IMR-90 (cell line): ENCODE measurements around the gene GBA3. TPM values are rescaled to one million over a fixed set of nuclear protein-coding genes. Genes with fewer than 3 reads are reported as not detected.

Experiments
- ATAC-seq: fragments of 200-7000 bp; cut with Tn5 transposase; 2 replicates; pipeline ENCODE4 v1.9.1; 2020; ENCODE audit warnings: low read depth, mild to moderate bottlenecking, moderate library complexity
- BruUV-seq: library from RNA; stranded (reverse); fragments of 400-500 nt; replicated peaks from 2 replicates; lab custom pipeline; 2021; lab: Mats Ljungman, UMichigan
- CTCF ChIA-PET: fragments of 300-600 bp; formaldehyde crosslinking; extraction: SDS; loops from one replicate; lab custom pipeline; 2021; ENCODE audit warnings: antibody characterized with exemption; lab: Yijun Ruan, JAX
- POLR2A ChIA-PET: fragments of 300-600 bp; sonication (Branson Sonifier 250); formaldehyde crosslinking; loops from one replicate; lab custom pipeline; 2022; ENCODE audit warnings: antibody characterized with exemption; ENCODE audit not compliant: unreplicated experiment; lab: Charles Lee
- DNase-seq: peaks from one replicate; pipeline ENCODE4 v3.0.0; 2013
- H2AFZ ChIP-seq: replicated peaks from 2 replicates; pipeline ENCODE3; 2013; ENCODE audit warnings: low read length, mild to moderate bottlenecking; ENCODE audit not compliant: poor library complexity
- H2AK5ac ChIP-seq: 2 replicates; pipeline ENCODE4 v1.6.1; 2013; ENCODE audit warnings: low read depth, low read length, inconsistent platforms
- H2AK9ac ChIP-seq: replicated peaks from 2 replicates; pipeline ENCODE3; 2013; ENCODE audit warnings: mild to moderate bottlenecking, low read depth, low read length, moderate library complexity; ENCODE audit not compliant: poor library complexity
- H2BK120ac ChIP-seq: 2 replicates; pipeline ENCODE4 v1.6.1; 2013; ENCODE audit warnings: low read depth, low read length, inconsistent platforms
- H2BK15ac ChIP-seq: 3 replicates; pipeline ENCODE4 v1.6.1; 2013; ENCODE audit warnings: low read depth, low read length, inconsistent platforms
- H2BK20ac ChIP-seq: 2 replicates; pipeline ENCODE4 v1.6.1; 2013; ENCODE audit warnings: low read depth, mild to moderate bottlenecking, inconsistent platforms, low read length, moderate library complexity
- H2BK5ac ChIP-seq: 2 replicates; pipeline ENCODE4 v1.6.1; 2013; ENCODE audit warnings: mild to moderate bottlenecking, low read depth, low read length, inconsistent platforms; ENCODE audit not compliant: poor library complexity, severe bottlenecking
- H3K14ac ChIP-seq: replicated peaks from 2 replicates; pipeline ENCODE4 v1.6.1; 2013; ENCODE audit warnings: low read depth, low read length, inconsistent platforms
- H3K18ac ChIP-seq: 2 replicates; pipeline ENCODE4 v1.6.1; 2013; ENCODE audit warnings: low read depth, low read length, control low read depth
- H3K23ac ChIP-seq: 2 replicates; pipeline ENCODE4 v1.6.1; 2013; ENCODE audit warnings: low read depth, low read length, inconsistent platforms
- H3K27ac ChIP-seq: 2 replicates; pipeline ENCODE4 v1.5.1; 2013; ENCODE audit warnings: mild to moderate bottlenecking, control low read depth, low read length; ENCODE audit not compliant: insufficient read depth
- H3K27me3 ChIP-seq: 2 replicates; pipeline ENCODE4 v1.6.1; 2013; ENCODE audit warnings: low read length; ENCODE audit not compliant: control insufficient read depth, insufficient read depth
- H3K36me3 ChIP-seq: 2 replicates; pipeline ENCODE4 v1.6.1; 2013; ENCODE audit warnings: low read length, mixed read lengths; ENCODE audit not compliant: control insufficient read depth, insufficient read depth
- H3K4ac ChIP-seq: 2 replicates; pipeline ENCODE4 v1.6.1; 2013; ENCODE audit warnings: low read depth, low read length, inconsistent platforms
- H3K4me1 ChIP-seq: 2 replicates; pipeline ENCODE4 v1.6.1; 2013; ENCODE audit warnings: low read length, mixed read lengths; ENCODE audit not compliant: control insufficient read depth, insufficient read depth
- H3K4me2 ChIP-seq: 2 replicates; pipeline ENCODE4 v1.6.1; 2013; ENCODE audit warnings: low read depth, mild to moderate bottlenecking, control low read depth, low read length, moderate library complexity
- H3K4me3 ChIP-seq: 2 replicates; pipeline ENCODE4 v1.5.1; 2013; ENCODE audit warnings: low read depth, mild to moderate bottlenecking, control low read depth, low read length, moderate library complexity; ENCODE audit not compliant: insufficient read depth
- H3K56ac ChIP-seq: 2 replicates; pipeline ENCODE4 v1.6.1; 2013; ENCODE audit warnings: low read length, inconsistent platforms; ENCODE audit not compliant: insufficient read depth; ENCODE audit errors: extremely low read depth
- H3K79me1 ChIP-seq, 2 experiments: 2 replicates each; pipeline ENCODE4 v1.6.1; 2013; ENCODE audit warnings: low read length in 2 of 2, inconsistent platforms in 1 of 2, low read depth in 1 of 2
- H3K9ac ChIP-seq: 2 replicates; pipeline ENCODE4 v1.6.1; 2013; ENCODE audit warnings: low read depth, low read length, control low read depth
- H3K9me1 ChIP-seq: 2 replicates; pipeline ENCODE4 v1.6.1; 2013; ENCODE audit warnings: low read length, inconsistent platforms; ENCODE audit not compliant: insufficient read depth
- H3K9me3 ChIP-seq: 2 replicates; pipeline ENCODE4 v1.6.1; 2013; ENCODE audit warnings: low read length; ENCODE audit not compliant: control insufficient read depth, insufficient read depth
- H4K20me1 ChIP-seq: 2 replicates; pipeline ENCODE4 v1.6.1; 2013; ENCODE audit warnings: low read length, inconsistent platforms; ENCODE audit not compliant: insufficient read depth
- H4K5ac ChIP-seq: 2 replicates; pipeline ENCODE4 v1.6.1; 2013; ENCODE audit warnings: mild to moderate bottlenecking, low read depth, low read length, control low read depth
- H4K8ac ChIP-seq, 2 experiments: 2 replicates each; pipeline ENCODE4 v1.6.1; 2013; ENCODE audit warnings: low read depth in 2 of 2, low read length in 2 of 2, control low read depth in 1 of 2, inconsistent platforms in 1 of 2
- H4K91ac ChIP-seq: 2 replicates; pipeline ENCODE4 v1.6.1; 2013; ENCODE audit warnings: low read depth, low read length, inconsistent platforms; ENCODE audit not compliant: insufficient read depth
- BHLHE40 ChIP-seq: fragments of 150-350 bp; IDR thresholded peaks from 2 replicates; pipeline ENCODE4 v1.6.1; 2016; ENCODE audit warnings: mild to moderate bottlenecking, low read depth, low read length
- MAFK ChIP-seq: IDR thresholded peaks from 2 replicates; pipeline ENCODE4 v1.6.1; 2012; ENCODE audit warnings: low read depth, low read length, improper control_type of control experiment
- MAZ ChIP-seq: IDR thresholded peaks from 2 replicates; pipeline ENCODE4 v1.6.1; 2012; ENCODE audit warnings: low read depth, mild to moderate bottlenecking, low read length, improper control_type of control experiment, moderate library complexity, borderline replicate concordance
- MXI1 ChIP-seq: IDR thresholded peaks from 2 replicates; pipeline ENCODE4 v1.6.1; 2012; ENCODE audit warnings: low read depth, mild to moderate bottlenecking, low read length, moderate library complexity, borderline replicate concordance
- POLR2A ChIP-seq: IDR thresholded peaks from 2 replicates; pipeline ENCODE4 v1.6.1; 2012; ENCODE audit warnings: mild to moderate bottlenecking, low read depth, low read length
- RAD21 ChIP-seq: IDR thresholded peaks from 2 replicates; pipeline ENCODE4 v1.6.1; 2012; ENCODE audit warnings: low read length, improper control_type of control experiment
- RCOR1 ChIP-seq: IDR thresholded peaks from 2 replicates; pipeline ENCODE4 v1.6.1; 2012; ENCODE audit warnings: mild to moderate bottlenecking, low read length, improper control_type of control experiment; ENCODE audit not compliant: insufficient replicate concordance
- RFX5 ChIP-seq: IDR thresholded peaks from 2 replicates; pipeline ENCODE4 v1.8.0; 2012; ENCODE audit warnings: low read depth, mild to moderate bottlenecking, low read length, moderate library complexity
- SMC3 ChIP-seq: fragments of 150-350 bp; IDR thresholded peaks from 2 replicates; pipeline ENCODE4 v1.6.1; 2016; ENCODE audit warnings: low read depth, mild to moderate bottlenecking, antibody characterized with exemption, low read length, moderate library complexity
- WGBS, 2 experiments: methylation state at CpG; one replicate each; pipeline versions ENCODE4 v1.1.5 to v1.1.7; 2013; ENCODE audit warnings: missing lambda C conversion rate in 2 of 2; ENCODE audit not compliant: insufficient read length in 1 of 2; ENCODE audit errors: extremely low coverage in 2 of 2; 5-methylcytosine and 5-hydroxymethylcytosine counted together
- dilution Hi-C: fragments of 300-500 bp; cut with HindIII; formaldehyde crosslinking; loops from one replicate; pipeline ENCODE4 v1.14.3; 2018; ENCODE audit warnings: low sequenced_read_pairs; ENCODE audit not compliant: unreplicated experiment
- in situ Hi-C: fragments of 300-500 bp; cut with MboI; formaldehyde crosslinking; loops from 3 replicates; pipeline ENCODE4 v1.14.3; 2019; ENCODE audit warnings: low sequenced_read_pairs, inconsistent platforms, mixed read lengths
- intact Hi-C: fragments of 100-400 bp; cut with micrococcal nuclease; formaldehyde crosslinking; loops from 2 replicates; pipeline ENCODE4 v1.10.0; 2022
- polyA plus RNA-seq, 3 experiments: library from polyadenylated mRNA; depleted of rRNA; stranded (reverse); fragments of >200 nt; gene quantifications; 2 replicates each; pipeline ENCODE4 v1.2.3, GENCODE V29; 2012; ENCODE audit warnings: low replicate concordance in 1 of 3
- total RNA-seq: library from RNA; depleted of rRNA; stranded (reverse); fragments of >200 nt; gene quantifications from 2 replicates; pipeline ENCODE4 v1.2.3, GENCODE V29; 2012
- TF ChIP-seq, protein P1 (sequence below): conservative IDR thresholded peaks from 2 replicates; pipeline ENCODE4 v1.5.1; 2012; ENCODE audit warnings: mild to moderate bottlenecking, low read depth, low read length, improper control_type of control experiment

Gene GBA3
- total and polyA plus RNA-seq, 2 of the 4 experiments (the other 2 are of a cell fraction), result not detected

DNA sequence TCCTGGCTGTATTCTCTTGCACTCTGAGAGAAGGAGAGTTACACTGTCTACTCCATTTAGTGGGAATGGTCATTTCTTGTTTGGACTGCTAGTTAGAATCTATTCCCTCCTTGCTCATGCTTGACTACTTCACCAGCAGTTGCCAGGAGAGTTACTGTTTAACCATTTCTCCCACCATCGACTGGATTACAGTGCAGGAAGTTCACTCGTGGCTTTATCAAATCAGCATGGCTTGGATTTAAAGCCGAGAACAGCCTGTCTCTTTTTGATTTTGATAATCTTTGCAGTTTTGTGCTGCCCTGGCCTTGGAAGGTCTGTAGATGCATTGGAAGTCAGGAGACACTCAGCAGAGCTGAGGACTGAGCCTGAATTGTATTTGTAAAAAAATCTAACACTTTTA lies 3.2 kb downstream of the GBA3 start:
- intact Hi-C loops, result no loop called here
- Histone ChIP-seq H2BK5ac (no peak overlapping the region), H3K4me1 (no peaks in the 10 kb centered on the region), H3K36me3 (no peaks in the 10 kb centered on the region), H2BK15ac (no peak overlapping the region), H3K23ac (no peak overlapping the region), H3K4me3 (no peak overlapping the region), H3K56ac (no peak overlapping the region), H3K4ac (no peak overlapping the region), H4K91ac (no peak overlapping the region), H3K27me3 (no peaks in the 10 kb centered on the region; the same call in 1 of the 2 replicates), H3K27ac (no peak overlapping the region), H3K9ac (no peak overlapping the region), H2AK9ac (no peak overlapping the region), H4K5ac (no peak overlapping the region), H3K79me1 (no peaks in the 10 kb centered on the region), H3K4me2 (no peak overlapping the region), H3K9me1 (no peaks in the 10 kb centered on the region), H2BK120ac (no peak overlapping the region), H3K9me3 (no peaks in the 10 kb centered on the region), H2AFZ (no peak overlapping the region), H2BK20ac (no peak overlapping the region), H2AK5ac (no peak overlapping the region), H4K8ac (no peak overlapping the region), H4K20me1 (no peaks in the 10 kb centered on the region), H3K14ac (no peak overlapping the region), H3K18ac (no peak overlapping the region)
- WGBS, 2 experiments, result no CpG with 5 or more reads among the region's 3 CpGs
- in situ Hi-C loops, result loop anchor here (5.0 kb wide), 1 partner anchor 909 kb away; no protein-coding TSS in a partner anchor
- ATAC-seq, result no peak
- no peak for DNase-seq
- BruUV-seq, result no TSS peak
- TF ChIP-seq RFX5 (no peak), MXI1 (no peak), BHLHE40 (no peak), POLR2A (no peak), MAFK (no peak), MAZ (no peak), RCOR1 (no peak), SMC3 (no peak), RAD21 (no peak)
- TF ChIP-seq, protein P1, sequence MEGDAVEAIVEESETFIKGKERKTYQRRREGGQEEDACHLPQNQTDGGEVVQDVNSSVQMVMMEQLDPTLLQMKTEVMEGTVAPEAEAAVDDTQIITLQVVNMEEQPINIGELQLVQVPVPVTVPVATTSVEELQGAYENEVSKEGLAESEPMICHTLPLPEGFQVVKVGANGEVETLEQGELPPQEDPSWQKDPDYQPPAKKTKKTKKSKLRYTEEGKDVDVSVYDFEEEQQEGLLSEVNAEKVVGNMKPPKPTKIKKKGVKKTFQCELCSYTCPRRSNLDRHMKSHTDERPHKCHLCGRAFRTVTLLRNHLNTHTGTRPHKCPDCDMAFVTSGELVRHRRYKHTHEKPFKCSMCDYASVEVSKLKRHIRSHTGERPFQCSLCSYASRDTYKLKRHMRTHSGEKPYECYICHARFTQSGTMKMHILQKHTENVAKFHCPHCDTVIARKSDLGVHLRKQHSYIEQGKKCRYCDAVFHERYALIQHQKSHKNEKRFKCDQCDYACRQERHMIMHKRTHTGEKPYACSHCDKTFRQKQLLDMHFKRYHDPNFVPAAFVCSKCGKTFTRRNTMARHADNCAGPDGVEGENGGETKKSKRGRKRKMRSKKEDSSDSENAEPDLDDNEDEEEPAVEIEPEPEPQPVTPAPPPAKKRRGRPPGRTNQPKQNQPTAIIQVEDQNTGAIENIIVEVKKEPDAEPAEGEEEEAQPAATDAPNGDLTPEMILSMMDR, result no peak
- CTCF ChIA-PET, result no interaction called here
- dilution Hi-C loops, result no loop called here
- POLR2A ChIA-PET, result no interaction called here
